Measurements from ENCODE around the gene MINDY4. TPM values are rescaled to one million over a fixed set of nuclear protein-coding genes. Genes with fewer than 3 reads are reported as not detected.

Gene MINDY4
- polyA plus RNA-seq, 1 experiment = 1.8 TPM

DNA sequence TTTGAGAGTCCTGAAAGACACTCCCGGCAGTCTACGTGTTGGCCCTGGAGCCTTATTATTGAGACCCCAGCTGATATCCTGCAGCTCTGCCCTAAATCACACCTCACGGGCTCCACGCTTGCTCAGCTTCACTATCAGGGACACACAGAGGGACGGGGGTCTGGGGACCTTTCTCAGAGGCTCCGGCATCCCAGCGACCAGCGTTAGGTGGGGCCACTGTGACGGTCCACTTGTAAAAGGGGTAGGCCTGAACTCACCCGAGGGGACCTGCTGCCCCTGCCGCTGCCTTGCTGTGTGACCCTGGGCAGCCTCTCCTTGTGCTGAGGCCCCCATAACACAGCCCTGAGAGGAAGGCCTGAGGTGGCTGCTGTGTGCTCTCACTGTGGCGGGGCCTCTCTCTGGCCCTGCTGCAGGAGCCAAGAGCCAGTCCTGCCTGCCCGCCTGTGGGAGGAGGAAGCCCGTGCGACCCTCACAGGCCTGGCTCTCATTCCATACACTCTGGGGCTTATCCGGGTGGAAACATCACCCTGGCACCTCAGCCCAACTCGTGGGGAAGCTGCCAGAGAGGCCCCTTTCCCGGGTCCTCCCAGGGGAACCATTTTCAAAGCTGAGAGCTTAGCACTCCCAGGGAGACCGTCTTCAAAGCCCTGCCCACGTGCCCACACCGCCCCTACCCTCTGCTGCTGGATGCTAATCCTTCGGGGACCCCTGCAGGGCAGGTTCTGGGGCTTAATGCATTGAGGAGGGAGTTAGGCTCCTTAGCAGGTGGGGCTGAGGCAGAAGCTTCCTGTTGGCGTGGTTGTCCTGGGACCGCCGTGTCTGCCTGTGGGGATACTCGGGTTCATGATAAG lies 162.1 kb downstream of the MINDY4 start:
- no peak for DNase-seq (ENCODE audit: low read depth, low spot score)
- Histone ChIP-seq H3K27me3 (ENCODE audit: control insufficient read depth, insufficient read depth, low read length) (peaks cover 22% of the 10 kb centered on the region), H3K9me3 (ENCODE audit: control insufficient read depth, insufficient read depth, low read length) (peaks cover 3% of the 10 kb centered on the region; the same call in 1 of the 2 replicates), H3K27ac (ENCODE audit: low read depth, low read length) (no peak overlapping the region), H3K4me3 (ENCODE audit: low read depth, low read length) (no peak overlapping the region)
- TF ChIP-seq, protein P1, sequence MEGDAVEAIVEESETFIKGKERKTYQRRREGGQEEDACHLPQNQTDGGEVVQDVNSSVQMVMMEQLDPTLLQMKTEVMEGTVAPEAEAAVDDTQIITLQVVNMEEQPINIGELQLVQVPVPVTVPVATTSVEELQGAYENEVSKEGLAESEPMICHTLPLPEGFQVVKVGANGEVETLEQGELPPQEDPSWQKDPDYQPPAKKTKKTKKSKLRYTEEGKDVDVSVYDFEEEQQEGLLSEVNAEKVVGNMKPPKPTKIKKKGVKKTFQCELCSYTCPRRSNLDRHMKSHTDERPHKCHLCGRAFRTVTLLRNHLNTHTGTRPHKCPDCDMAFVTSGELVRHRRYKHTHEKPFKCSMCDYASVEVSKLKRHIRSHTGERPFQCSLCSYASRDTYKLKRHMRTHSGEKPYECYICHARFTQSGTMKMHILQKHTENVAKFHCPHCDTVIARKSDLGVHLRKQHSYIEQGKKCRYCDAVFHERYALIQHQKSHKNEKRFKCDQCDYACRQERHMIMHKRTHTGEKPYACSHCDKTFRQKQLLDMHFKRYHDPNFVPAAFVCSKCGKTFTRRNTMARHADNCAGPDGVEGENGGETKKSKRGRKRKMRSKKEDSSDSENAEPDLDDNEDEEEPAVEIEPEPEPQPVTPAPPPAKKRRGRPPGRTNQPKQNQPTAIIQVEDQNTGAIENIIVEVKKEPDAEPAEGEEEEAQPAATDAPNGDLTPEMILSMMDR (IDR thresholded peaks at IDR 0.05; ENCODE audit: low read depth, low read length) = no peak
- POLR2A ChIA-PET = no interaction called here
- CTCF ChIA-PET = interaction anchor here (1.2 to 2.2 kb wide), 4 partner anchors 50 to 201 kb away, joined by 3 to 12 read pairs (median 6); no protein-coding TSS in a partner anchor

DNA sequence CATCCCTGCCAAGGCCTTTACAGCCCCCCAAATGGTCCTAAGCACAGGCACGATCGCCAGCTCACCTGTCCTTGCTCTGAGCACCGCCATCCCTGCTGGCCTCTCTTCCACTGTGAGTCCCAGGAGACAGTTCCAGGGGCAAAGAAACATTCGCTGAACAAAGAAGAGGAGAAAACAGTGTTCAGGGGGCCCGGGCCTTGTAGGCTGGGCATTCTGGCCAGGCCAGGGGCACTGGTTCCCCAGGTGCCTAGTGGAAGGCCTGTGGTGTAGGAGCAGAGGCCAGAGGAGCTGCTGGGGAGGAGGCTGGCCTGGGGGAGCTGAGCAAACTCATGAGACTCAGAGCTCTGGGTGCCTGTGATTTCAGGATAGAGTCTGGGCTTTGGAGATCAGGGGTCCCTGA lies 163.0 kb downstream of the MINDY4 start:
- Histone ChIP-seq H3K9me3 (ENCODE audit: control insufficient read depth, insufficient read depth, low read length) (no peaks in the 10 kb centered on the region), H3K27ac (ENCODE audit: low read depth, low read length) (no peak overlapping the region), H3K4me3 (ENCODE audit: low read depth, low read length) (no peak overlapping the region), H3K27me3 (ENCODE audit: control insufficient read depth, insufficient read depth, low read length) (peaks cover 23% of the 10 kb centered on the region)
- no peak for DNase-seq (ENCODE audit: low read depth, low spot score)
- TF ChIP-seq, protein P1 (IDR thresholded peaks at IDR 0.05; ENCODE audit: low read depth, low read length) = no peak
- ChIA-PET CTCF (interaction anchor here (0.8 to 2.2 kb wide), 5 partner anchors 49 to 803 kb away, joined by 3 to 12 read pairs (median 5); no protein-coding TSS in a partner anchor), POLR2A (no interaction called here)

DNA sequence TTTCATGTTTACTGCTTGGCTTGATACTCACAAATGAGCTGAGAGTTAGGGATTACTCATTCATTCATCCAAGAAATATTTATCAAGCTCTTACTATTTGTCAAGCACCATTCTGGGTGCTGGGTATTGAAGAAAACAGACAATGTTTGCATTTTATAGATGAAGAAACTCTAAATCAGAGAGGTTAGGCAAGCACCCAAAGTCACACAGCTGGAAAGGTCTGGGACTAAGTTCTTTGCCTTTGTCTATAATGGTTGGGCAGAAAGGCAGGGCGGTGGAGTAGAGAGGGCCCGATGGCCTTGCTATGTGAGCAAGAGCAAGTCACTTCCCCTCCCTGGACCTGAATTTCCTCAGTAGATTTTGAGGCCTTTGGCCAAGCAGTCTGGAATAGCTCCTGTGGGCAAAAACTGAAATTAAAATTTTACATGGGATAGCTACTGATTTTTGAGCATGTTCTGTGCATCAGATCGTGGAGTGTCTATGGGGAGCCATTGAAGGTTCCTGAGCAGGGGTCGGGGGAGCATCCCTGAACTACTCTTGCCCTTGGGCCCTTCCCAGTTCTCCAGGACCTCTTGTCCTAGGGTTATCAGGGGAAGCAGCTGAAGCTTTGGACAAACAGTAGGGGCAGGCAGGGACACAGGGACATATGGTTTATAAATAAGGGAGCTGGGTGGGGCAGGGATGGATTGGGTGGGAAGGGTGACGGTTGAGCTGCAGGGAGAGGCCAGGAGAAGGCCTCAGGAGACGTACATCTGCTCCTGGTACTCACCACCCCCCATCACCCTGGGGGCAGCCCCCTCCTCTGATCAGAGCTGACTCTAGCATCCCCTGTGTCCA lies 163.7 kb downstream of the MINDY4 start:
- POLR2A ChIA-PET = interaction anchor here (0.6 kb wide), 1 partner anchor 137 kb away, joined by 6 read pairs; no protein-coding TSS in a partner anchor

DNA sequence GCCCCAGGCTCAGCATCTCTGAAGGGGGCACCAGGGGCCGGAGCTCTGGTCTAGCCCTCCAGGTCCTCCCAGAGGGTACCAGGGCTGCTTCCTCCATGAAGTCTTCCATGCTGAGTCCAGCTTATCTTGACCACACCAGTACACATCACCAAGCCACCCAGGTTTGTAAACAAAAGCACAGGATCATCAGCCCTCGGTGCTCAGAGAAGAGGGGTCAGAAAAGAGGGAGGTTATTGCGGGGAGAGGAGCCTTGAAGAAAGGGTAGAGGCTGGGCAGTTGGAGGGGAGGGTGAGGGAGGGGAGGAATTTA lies 164.3 kb downstream of the MINDY4 start:
- no peak overlapping the region for H3K27ac ChIP-seq (ENCODE audit: low read depth, low read length)
- H3K27me3 ChIP-seq (ENCODE audit: control insufficient read depth, insufficient read depth, low read length) = peaks cover 22% of the 10 kb centered on the region
- no peaks in the 10 kb centered on the region for H3K9me3 ChIP-seq (ENCODE audit: control insufficient read depth, insufficient read depth, low read length)
- ChIA-PET POLR2A (interaction anchor here (0.6 kb wide), 1 partner anchor 138 kb away, joined by 6 read pairs; no protein-coding TSS in a partner anchor), CTCF (interaction anchor here (2.2 kb wide), 1 partner anchor 48 kb away, joined by 12 read pairs; no protein-coding TSS in a partner anchor)
- TF ChIP-seq, protein P1 (IDR thresholded peaks at IDR 0.05; ENCODE audit: low read depth, low read length) = no peak
- no peak for DNase-seq (ENCODE audit: low read depth, low spot score)
- H3K4me3 ChIP-seq (ENCODE audit: low read depth, low read length) = no peak overlapping the region

More for the DNA sequence above, 163.7 kb downstream of the MINDY4 start:
- CTCF ChIA-PET = interaction anchor here (0.6 to 2.2 kb wide), 6 partner anchors 14 to 802 kb away, joined by 3 to 12 read pairs (median 4); no protein-coding TSS in a partner anchor
- Histone ChIP-seq H3K27ac (ENCODE audit: low read depth, low read length) (no peak overlapping the region), H3K9me3 (ENCODE audit: control insufficient read depth, insufficient read depth, low read length) (no peaks in the 10 kb centered on the region), H3K27me3 (ENCODE audit: control insufficient read depth, insufficient read depth, low read length) (peaks cover 24% of the 10 kb centered on the region), H3K4me3 (ENCODE audit: low read depth, low read length) (no peak overlapping the region)
- DNase-seq (ENCODE audit: low read depth, low spot score) = no peak
- TF ChIP-seq, protein P1 (IDR thresholded peaks at IDR 0.05; ENCODE audit: low read depth, low read length) = no peak
